Chondrocyte (in vitro differentiated cells): ENCODE results near the gene GGT6. TPM values are rescaled to one million over a fixed set of nuclear protein-coding genes. Genes with fewer than 3 reads are reported as not detected.

ENCODE experiments used
- DNase-seq: peaks from one replicate; pipeline ENCODE4 v3.0.0; 2021; ENCODE audit warnings: mixed read lengths, low spot score
- H3K27ac Mint-ChIP-seq: one replicate; pipeline ENCODE4 v1.8.0; 2021; ENCODE audit warnings: mild to moderate bottlenecking, moderate library complexity, mixed read lengths; ENCODE audit not compliant: unreplicated experiment
- H3K27me3 Mint-ChIP-seq: 2 replicates; pipeline ENCODE4 v1.8.0; 2021; ENCODE audit warnings: low read depth, mixed read lengths
- H3K36me3 Mint-ChIP-seq: 2 replicates; pipeline ENCODE4 v1.8.0; 2021; ENCODE audit warnings: low read depth, mixed read lengths
- H3K4me1 Mint-ChIP-seq: 2 replicates; pipeline ENCODE4 v1.8.0; 2021; ENCODE audit warnings: low read depth, mild to moderate bottlenecking, mixed read lengths
- H3K4me3 Mint-ChIP-seq: one replicate; pipeline ENCODE4 v1.8.0; 2021; ENCODE audit warnings: mild to moderate bottlenecking, moderate library complexity, mixed read lengths; ENCODE audit not compliant: unreplicated experiment
- H3K9me3 Mint-ChIP-seq: 2 replicates; pipeline ENCODE4 v1.8.0; 2021; ENCODE audit warnings: low read depth, mixed read lengths
- long read RNA-seq: library from polyadenylated mRNA; stranded (forward); transcript quantifications from one replicate; pipeline ENCODE4 v2.0.0, GENCODE V29; 2021
- total RNA-seq: library from RNA; stranded (reverse); gene quantifications from 3 replicates; pipeline ENCODE4 v1.2.1, GENCODE V29; 2021
- TF ChIP-seq, protein P1 (sequence below): fragments of 200-600 bp; sonication (generic); IDR thresholded peaks from 2 replicates; pipeline ENCODE4 v1.5.0; 2021; ENCODE audit warnings: antibody characterized with exemption, mild to moderate bottlenecking, moderate library complexity

GGT6 gene, protein sequence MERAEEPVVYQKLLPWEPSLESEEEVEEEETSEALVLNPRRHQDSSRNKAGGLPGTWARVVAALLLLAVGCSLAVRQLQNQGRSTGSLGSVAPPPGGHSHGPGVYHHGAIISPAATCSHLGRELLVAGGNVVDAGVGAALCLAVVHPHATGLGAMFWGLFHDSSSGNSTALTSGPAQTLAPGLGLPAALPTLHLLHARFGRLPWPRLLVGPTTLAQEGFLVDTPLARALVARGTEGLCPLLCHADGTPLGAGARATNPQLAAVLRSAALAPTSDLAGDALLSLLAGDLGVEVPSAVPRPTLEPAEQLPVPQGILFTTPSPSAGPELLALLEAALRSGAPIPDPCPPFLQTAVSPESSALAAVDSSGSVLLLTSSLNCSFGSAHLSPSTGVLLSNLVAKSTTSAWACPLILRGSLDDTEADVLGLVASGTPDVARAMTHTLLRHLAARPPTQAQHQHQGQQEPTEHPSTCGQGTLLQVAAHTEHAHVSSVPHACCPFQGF
- not detected in 3 replicates for total RNA-seq
- long read RNA-seq, result 0 reads

DNA sequence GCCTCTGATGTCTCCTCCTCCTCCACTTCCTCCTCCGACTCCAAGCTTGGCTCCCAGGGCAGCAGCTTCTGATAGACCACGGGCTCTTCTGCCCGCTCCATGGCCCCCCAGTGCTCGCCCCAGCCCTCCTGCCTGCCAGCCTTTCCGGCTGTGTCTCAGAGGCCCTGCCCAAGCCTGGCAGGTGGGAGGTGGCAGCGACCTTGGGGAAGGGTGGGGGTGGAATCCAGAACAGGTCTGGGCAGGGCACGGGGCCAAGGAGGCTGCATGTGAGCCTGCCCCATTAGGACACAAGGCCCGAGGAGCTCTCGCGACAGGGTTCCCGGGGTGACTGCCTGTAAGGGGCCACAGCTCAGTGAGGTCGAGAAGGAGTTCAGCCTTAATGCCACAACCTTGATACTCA is at the start of gene GGT6:
Gene GGT6 (minus strand): TSS at position 157 of the 400 bp plus-strand sequence. CDS start 56 bp downstream, at position 101.
- H3K27me3 Mint-ChIP-seq, result peaks cover 10% of the 10 kb centered on the region
- peaks cover 13% of the 10 kb centered on the region for H3K4me1 Mint-ChIP-seq
- no peak within 1 kb of the TSS for H3K27ac Mint-ChIP-seq
- no peaks in the 10 kb centered on the region for H3K9me3 Mint-ChIP-seq
- TF ChIP-seq, protein P1, sequence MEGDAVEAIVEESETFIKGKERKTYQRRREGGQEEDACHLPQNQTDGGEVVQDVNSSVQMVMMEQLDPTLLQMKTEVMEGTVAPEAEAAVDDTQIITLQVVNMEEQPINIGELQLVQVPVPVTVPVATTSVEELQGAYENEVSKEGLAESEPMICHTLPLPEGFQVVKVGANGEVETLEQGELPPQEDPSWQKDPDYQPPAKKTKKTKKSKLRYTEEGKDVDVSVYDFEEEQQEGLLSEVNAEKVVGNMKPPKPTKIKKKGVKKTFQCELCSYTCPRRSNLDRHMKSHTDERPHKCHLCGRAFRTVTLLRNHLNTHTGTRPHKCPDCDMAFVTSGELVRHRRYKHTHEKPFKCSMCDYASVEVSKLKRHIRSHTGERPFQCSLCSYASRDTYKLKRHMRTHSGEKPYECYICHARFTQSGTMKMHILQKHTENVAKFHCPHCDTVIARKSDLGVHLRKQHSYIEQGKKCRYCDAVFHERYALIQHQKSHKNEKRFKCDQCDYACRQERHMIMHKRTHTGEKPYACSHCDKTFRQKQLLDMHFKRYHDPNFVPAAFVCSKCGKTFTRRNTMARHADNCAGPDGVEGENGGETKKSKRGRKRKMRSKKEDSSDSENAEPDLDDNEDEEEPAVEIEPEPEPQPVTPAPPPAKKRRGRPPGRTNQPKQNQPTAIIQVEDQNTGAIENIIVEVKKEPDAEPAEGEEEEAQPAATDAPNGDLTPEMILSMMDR, result no peak
- no peaks in the 10 kb centered on the region for H3K36me3 Mint-ChIP-seq
- no peak for DNase-seq
- H3K4me3 Mint-ChIP-seq, result no peak within 1 kb of the TSS

DNA sequence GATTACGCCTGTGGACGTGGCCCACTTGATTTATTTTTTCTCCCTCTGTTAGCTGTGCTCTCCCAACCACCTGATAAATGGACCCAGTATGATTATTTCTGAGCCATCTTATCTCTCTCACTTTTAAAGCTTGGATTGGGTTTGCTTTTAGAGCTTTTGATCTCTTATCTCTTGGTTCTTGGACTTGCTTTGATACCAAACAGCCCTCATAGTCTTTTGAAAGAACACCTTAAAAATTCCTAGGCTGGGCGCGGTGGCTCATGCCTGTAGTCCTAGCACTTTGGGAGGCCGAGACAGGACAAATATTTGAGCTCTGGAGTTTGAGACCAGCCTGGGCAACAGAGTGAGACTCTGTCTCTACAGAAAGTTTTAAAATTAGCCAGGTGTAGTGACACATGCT is 49.8 kb upstream of the GGT6 start:
- TF ChIP-seq, protein P1, result no peak

DNA sequence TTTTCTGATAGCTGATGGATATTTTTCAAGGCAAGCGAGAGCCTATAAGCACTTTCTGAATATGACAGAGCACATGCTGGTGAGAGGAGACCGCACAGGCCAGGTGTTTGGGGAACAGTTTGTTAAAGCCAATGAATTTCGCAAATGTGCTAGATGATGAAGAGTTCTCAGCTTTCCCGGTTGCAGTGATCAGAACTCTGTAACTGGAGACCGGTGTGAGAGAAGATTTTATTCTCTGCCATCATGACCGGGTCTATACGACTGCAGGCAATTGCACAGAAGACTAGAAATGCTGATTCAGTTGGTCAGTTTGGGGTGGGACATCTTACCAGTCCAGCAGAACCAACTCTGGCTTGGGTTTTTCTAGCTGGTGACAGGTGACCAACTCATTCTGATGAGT is 49.4 kb upstream of the GGT6 start:
- TF ChIP-seq, protein P1, result no peak

More for the DNA sequence above, 49.8 kb upstream of the GGT6 start:
- H3K4me1 Mint-ChIP-seq, result peaks cover 26% of the 10 kb centered on the region
- no peak overlapping the region for H3K4me3 Mint-ChIP-seq
- H3K27me3 Mint-ChIP-seq, result peaks cover 3% of the 10 kb centered on the region
- no peaks in the 10 kb centered on the region for H3K9me3 Mint-ChIP-seq
- no peak overlapping the region for H3K27ac Mint-ChIP-seq
- no peaks in the 10 kb centered on the region for H3K36me3 Mint-ChIP-seq
- no peak for DNase-seq

DNA sequence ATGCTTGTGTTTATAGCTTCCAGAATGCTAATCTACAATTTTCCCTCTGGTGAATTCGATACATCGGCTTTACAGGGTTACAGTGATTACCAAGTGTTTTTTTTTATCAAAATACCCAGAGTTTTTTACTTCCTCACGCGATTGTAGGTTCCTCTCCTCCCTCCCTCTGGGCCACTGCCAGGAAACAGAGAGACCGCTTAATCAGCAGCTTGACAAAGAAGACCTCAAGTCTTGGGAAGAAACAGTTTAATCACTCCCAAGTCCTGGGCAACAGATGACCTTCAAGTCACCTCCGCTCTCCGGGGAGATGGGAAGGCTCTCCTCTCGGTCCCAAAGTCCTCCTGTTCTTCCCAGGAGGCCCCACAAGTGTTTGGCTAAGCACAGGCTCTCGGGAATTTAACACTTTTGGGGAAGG is 47.4 kb upstream of the GGT6 start:
- no peaks in the 10 kb centered on the region for H3K36me3 Mint-ChIP-seq
- peak overlapping the region; percentile 28 for H3K4me3 Mint-ChIP-seq
- H3K27me3 Mint-ChIP-seq, result peaks cover 3% of the 10 kb centered on the region
- TF ChIP-seq, protein P1, result no peak
- H3K9me3 Mint-ChIP-seq, result no peaks in the 10 kb centered on the region
- no peak for DNase-seq
- H3K4me1 Mint-ChIP-seq, result peaks cover 38% of the 10 kb centered on the region
- peak overlapping the region; percentile 89 for H3K27ac Mint-ChIP-seq

More for the DNA sequence above, 49.4 kb upstream of the GGT6 start:
- peaks cover 29% of the 10 kb centered on the region for H3K4me1 Mint-ChIP-seq
- no peaks in the 10 kb centered on the region for H3K36me3 Mint-ChIP-seq
- H3K4me3 Mint-ChIP-seq, result no peak overlapping the region
- H3K27ac Mint-ChIP-seq, result no peak overlapping the region
- H3K9me3 Mint-ChIP-seq, result no peaks in the 10 kb centered on the region
- DNase-seq, result no peak
- H3K27me3 Mint-ChIP-seq, result peaks cover 3% of the 10 kb centered on the region

DNA sequence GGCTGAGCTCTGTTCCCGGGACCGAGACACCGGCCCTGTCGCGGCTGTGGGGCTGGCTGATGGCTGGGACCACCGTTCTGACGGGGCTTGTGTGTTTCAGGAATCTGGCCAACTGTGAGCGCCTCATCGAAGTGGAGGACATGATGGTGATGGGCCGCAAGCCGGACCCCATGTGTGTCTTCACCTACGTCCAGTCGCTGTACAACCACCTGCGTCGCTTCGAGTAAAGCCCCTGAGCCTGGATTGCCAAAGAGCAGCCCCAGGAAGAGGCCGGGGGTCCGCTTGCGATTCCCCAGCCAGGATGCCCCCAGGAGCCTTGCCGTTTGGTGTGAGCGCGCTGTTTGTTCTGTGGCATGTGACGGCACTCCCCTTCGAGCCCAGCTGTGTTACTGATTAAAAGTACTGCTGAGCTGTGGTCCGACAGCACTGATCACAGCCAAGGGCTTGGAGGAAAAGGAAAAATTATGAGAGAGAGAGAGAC is 46.9 kb upstream of the GGT6 start:
- H3K27me3 Mint-ChIP-seq, result peaks cover 3% of the 10 kb centered on the region
- no peaks in the 10 kb centered on the region for H3K9me3 Mint-ChIP-seq
- TF ChIP-seq, protein P1, result no peak
- H3K4me3 Mint-ChIP-seq, result no peak overlapping the region
- no peaks in the 10 kb centered on the region for H3K36me3 Mint-ChIP-seq
- H3K4me1 Mint-ChIP-seq, result peaks cover 38% of the 10 kb centered on the region
- H3K27ac Mint-ChIP-seq, result peak overlapping the region; percentile 89
- DNase-seq, result no peak
